Measurements from ENCODE around the gene ATAD2B.

DNA sequence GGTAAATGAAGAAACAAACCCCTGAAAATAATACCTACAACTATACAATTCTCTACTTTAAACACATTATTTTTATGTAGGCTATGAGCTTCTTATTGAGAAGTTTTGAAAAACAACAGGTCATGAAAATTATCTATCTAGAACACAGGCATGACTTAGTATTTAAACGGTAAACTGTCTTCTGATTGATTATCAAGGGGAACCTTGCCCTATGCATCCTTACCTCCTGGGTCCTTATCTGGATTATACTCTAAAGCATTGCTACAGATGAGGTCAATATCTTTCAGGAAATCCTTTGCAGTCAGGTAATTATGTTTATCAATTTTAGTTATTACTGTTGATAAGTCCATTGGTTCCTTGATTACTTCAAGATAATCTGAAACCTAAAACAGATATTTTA is 144.3 kb downstream of the ATAD2B start:
- TF ChIP-seq CTCF (IDR thresholded peaks at IDR 0.05; ENCODE audit: low read depth, low read length) (no peak), EZH2phosphoT487 (IDR thresholded peaks at IDR 0.05; ENCODE audit: low read depth) (no peak)
